GM15510 (cell line): ENCODE data around the gene PGC.

Experiments
- POLR2A ChIP-seq: IDR thresholded peaks from 3 replicates; pipeline ENCODE4 v1.6.1; 2011; ENCODE audit warnings: borderline replicate concordance; ENCODE audit not compliant: insufficient read length; ENCODE audit errors: extremely low read depth

The PGC gene

DNA sequence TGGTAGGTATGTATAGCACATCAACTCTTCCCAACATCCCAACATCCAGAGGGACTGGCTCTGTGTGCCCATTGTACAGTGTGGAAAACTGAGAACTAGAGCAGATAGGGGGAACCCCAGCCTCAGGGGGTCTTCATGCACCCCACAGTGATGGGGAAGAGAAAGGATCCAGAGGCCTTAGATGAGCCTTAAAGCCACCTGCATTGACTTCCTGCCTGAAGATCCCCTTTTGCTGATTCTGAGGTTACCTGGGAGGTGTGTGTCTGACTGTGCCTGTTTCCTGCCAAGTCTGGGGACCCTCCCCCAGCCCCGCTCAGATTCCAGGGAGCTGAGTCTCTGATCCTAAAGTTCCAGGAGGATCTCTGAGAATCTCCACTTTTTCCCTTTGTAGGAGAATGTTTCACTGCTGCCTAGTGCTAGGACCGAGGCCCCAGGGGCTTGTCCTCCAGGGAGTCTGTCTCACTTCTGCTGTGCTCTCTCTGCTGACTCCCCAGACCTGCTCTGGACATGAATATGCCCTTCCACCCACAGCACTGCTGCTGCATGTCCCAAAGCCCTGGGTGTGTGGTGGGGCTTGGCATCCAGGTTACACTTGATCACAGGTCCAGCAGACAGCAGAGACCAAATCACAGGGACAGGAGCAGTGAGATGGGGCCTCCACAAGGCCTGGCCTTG lies 12.8 kb upstream of the PGC start:
- no peak for TF ChIP-seq POLR2A

DNA sequence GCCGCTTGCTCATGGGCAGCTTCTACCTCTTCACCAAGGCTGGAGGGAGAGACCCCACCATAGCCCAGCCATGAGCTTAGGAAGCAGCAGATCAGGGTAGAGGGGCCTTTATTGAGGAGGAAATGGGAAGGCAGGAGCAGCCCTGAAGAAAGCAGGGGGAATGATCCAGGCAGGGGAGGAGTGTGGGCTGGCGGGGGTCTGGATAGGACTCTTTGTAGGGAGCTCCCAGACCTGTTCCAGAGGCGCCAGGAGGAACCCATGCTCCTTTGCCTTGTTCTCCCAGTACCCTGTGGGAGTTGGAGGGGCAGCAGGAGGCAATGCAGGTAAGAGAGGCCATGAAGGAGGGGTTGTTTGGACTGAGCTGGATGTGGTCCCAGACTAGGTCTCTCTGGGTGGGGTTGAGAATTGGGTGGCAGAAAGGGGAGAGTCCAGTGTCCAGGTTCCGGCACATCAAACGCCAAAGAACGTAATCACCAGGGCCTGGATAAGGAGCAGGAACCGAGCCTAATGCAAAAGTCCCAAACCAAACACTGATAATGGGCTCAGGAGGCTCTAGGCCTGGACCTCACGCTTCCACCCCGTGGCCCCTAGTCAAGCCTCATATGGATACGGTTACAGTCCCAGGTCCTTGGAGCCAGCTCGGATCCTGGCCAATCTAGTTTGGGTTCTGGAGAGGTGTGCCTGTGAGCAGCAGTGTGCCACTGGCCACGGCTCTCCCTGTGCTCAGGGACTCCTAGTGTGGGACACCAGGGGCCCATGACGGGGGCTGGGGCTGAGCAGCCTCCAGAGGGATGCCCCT lies 12.1 kb upstream of the PGC start:
- TF ChIP-seq POLR2A: no peak

DNA sequence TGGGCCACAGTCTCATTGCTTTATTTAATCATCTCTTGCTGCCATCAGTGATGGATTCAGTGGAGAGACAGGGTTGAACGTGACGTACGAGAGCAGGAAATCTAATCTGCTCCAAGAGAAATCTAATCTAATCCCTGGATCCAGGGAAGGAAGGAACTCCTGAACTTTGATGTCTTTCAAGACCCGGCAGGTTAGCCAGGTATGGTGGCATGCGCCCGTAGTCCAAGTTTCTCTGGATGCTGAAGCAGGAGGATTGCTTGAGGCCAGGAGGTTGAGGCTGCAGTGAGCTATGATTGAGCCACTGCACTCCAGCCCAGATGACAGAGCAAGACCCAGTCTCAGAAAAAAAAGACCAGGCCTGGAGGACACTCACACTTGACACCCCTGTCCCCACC lies 11.4 kb upstream of the PGC start:
- TF ChIP-seq POLR2A: no peak

DNA sequence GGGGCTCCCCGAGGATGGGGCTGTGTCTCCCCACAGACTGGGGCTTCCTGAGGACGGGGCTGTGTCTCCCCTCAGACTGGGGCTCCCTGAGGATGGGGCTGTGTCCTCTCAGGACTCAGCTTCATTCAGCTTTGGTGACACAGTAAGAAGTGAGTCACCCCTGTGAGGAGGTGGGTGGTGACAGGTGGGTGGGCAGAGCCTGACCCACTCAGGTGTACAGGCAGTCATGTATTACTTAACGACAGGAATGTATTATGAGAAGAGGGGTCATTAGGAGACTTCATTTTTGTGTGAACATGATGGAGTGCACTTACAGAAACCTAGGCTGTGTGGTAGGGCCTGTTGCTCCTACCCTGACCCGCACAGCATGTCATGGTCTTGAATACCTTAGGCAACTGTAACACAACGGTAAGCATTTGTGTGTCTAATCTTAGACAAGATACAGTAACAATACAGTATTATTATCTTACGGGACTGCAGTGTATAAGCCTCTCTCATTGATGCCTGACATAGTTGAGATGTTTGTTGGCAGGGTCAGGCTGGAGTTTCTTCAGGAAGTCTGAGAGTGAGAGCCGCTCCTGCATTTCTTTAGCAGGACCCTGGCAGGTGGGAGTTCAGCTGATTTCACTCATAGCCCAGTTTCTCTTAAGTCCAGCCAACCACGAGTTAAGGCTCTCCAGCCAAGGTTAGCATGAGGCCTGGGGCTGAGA lies 10.9 kb upstream of the PGC start:
- TF ChIP-seq POLR2A: no peak

DNA sequence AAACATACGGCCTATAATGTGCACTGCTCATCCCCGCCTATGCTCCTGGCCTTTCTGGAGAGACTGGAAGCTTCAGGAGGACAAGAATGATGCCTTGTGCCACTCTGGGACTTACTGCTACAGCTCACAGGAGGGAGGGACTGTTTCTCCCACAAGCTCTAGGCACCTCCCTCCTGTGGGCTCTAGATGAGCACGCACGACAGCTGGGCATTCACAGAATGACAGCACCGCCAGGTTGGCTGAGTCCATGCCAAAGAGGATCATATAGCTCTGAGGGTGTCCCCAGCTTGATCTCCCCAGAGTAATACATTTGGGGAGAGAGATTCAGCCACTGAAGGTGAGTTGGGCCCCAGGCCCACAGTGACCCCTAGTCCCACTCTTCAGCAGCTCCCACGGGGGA lies 10.1 kb upstream of the PGC start:
- no peak for TF ChIP-seq POLR2A

DNA sequence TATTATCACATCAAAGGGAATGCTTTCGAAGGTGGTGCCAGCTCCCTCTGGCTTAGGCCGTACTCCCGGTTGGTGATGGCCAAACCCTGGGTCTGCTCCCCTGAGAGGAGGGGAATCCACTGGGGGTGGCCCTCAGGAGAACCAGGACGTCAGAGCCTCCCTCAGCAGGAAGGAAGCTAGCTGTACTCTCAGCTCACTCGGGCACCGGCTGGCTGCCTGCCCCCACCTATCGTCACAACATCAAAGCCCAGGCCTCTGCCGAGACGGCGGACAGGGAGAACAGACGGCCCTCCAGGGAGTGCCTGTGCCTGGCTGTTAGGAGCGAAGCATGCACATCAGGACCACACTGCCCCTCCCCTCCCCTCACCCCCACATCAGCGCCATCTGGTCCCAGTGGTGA lies 9.2 kb upstream of the PGC start:
- no peak for TF ChIP-seq POLR2A

DNA sequence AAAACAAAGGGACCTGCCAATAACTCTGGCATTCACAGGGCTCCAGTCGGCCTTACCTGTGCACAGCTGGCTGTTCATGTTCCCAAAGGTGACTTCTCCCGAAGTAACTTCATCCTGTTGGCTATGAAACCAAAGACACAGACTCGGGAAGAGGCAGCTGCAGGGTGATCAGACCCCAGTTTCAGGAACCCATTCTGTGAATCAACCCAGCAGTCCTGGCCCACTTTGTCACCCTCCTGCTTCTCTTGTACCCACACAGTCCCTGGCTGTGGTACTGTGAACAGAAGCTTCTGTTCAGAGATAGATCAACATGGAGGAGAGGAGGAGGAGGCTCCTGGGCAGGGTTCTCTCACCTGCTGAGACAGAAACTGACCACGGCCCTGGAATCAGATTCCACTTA lies 8.7 kb upstream of the PGC start:
- TF ChIP-seq POLR2A: no peak

DNA sequence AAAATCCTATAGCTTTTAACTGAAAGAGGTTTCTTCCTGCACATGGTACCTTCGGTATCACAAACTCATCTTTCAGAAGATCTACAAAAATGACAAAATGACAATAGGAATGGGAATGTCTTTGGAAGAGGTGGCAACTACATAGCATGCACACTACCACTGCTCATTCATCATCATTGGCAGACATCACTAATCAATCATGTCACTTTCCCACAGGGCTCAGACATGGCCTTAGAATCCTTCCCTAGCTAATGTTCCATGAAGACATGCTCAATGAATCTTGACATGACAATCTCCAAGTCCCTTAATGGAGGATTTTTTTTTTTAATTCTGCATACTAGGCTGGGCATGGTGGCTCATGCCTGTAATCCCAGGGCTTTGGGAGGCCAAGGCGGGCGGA lies 3.2 kb upstream of the PGC start:
- no peak for TF ChIP-seq POLR2A

DNA sequence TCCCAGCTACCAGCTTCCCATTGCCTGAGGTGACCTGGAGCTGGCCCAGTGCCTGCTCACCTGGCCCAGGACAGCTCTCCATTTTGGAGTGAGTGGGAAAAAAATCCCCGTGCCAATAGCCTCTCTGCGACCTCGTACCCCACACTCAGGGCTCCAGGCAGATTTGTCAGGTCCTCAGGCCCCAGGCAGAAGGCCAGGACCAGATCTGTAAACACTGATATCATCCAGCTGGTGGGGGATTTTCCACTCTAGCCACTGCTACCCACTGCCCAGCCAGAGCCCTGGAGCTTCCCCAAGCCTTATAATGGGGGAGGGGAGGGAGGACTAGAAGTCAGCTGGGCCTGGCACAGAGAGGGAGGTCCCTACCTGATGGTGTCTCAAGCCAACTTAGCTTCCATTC lies 1.3 kb upstream of the PGC start:
- no peak for TF ChIP-seq POLR2A

DNA sequence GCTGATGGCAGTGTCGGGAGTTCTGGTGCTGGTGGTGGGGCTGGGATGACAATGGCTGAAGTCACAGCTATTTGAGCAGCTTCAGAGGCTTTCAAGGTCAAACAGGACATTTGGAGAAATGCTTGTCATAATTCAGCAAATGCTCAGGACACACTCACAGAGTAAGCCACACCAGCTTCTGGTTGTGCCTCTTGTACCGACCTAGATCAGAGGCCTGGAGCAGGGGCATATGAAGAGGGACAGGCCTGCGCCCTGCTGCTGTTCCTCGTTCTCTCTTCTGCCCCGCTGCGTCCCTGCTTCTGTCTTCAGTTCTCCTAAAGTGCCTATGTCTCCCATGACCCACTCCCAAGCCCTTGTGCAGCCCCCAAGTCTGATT lies 893 bp upstream of the PGC start:
- no peak for TF ChIP-seq POLR2A

DNA sequence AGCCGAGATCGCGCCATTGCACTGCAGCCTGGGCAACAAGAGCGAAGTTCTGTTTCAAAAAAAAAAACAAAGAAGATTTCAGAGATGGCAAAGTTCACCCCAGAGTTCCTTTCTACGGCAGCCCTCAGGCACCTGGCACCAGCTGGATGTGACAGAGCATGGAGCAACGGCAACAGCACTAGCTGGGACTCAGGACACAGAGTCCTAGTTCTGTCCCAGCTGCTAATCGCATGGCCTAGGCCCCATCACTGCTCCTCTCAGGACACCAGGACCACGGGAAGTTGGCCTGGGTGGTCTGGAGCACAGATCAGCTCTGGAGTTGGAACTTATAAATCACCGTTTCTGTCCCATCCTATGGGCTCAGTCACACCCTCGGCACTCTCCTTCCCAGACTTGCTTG lies 1.1 kb downstream of the PGC start:
- no peak for TF ChIP-seq POLR2A

DNA sequence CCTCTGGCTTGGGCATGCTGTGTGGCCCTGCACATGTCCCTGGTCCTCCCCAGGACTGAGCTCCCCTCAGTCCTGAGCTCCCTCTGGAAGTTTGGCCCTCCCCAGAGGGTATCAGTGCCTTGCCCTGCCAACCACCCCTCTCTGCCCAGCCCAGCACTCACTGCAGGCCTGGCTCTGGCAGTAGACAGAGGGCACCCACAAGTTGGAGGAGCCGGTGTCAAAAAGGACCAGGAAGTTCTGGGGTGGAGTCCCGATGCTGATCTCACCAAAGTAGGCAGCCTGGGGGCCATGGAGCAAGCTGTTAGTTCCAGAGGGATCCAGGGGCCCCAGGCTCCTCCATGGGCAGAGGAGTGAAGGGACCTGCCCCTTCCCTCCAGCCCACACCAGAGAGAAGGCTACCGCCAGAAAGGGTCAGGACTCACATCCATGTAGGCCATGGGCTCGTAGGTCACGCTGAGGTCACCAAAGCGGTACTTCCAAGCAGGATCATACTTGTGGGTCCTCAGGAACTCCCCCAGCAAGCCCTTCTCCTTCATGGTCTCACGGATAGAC lies 2.9 kb downstream of the PGC start:
- no peak for TF ChIP-seq POLR2A

DNA sequence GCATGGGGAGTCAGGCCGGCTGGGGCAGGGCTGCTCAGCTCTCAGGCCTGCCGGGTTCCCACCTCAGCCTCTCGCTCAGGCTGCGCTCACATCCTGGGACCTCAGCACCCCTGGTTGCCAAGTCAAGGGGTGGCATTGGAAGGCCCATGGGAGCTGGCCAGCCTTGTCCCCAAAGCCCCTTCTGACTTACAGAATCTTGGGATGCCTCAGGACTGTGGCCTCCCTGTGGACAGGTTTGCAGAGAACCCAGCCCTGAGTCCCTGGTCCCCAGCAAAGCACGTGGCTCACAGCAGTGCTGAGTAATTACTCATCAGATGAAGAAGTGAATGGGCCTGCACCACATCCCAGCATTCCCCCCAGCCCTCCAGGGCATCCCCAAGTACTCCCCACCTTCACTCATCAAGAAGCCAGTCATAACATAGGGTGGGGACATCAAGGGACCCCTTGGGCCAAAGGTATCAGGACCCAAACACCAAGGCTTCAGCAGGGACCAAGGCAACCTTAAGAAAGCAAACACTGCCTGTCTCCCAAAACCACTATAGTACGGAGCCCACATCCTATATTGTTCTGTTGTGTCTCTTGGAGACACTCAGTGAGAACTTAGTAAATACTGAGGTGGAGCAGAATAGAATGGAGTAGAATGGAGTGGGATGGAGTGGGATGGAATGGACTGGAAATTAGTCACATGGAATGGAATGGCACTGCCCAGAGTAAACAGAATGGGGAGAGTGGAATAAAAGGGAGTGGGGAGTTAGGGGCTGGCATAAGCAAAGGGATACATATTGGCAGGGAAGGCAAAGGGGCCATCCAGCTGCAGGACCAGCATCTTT lies 3.6 kb downstream of the PGC start:
- no peak for TF ChIP-seq POLR2A

DNA sequence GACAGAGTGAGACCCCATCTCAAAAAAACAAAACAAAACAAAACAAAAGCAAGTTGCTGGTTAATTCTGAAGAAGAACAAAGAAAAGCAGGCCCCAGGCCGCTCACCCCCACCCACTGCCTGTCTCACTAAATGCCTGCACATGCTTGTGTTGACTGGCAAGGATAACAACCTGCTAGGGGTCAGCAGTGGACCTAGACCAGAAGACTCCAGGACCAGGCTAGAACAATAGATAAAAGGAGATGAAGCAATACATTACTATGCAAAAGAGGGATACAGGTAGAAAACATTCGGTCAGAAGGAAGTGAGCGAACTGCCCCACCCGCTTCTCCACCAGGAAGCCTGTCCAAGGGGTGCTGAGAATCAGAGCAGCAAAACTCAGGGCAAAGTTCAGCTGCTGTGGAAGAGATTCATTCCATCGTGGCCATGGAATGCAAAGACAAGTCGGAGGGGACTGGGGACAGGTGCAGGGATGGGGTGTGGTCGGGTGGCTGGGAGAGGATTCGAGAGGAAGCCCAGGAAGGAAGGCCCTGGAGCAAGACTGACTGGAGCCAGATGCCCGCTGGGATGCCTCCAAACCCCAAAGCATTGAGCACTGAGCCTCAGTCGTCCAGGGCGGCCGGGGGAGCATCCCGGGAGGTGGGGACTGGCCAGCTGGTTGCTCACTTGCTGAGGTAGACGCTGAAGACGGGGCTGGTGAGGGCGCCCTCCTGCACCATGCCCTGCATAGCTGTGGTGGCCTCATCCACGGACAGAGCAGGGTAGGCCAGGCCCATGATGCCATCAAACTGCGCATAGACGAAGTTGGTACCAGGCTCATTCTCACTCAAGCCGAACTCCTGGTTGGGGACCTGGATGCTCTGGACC lies 5.3 kb downstream of the PGC start:
- no peak for TF ChIP-seq POLR2A
